T-helper 2 cell (primary cell): ENCODE data around the gene ASPSCR1.
A peak's percentile ranks its signal among the peaks of the same experiment; 100 is the strongest.

Experiments used
- DNase-seq, 5 experiments: peaks; one replicate each; pipeline versions ENCODE4 v3.0.0 to v3.0.0-alpha.2; 2012 to 2022

Gene ASPSCR1

GRCh38 chr17:81999976-82000802 is 22.8 kb downstream of the ASPSCR1 start:
- no peak for DNase-seq

GRCh38 chr17:82000803-82001570 is 23.6 kb downstream of the ASPSCR1 start:
- DNase-seq = no peak

GRCh38 chr17:82001571-82002056 is 24.2 kb downstream of the ASPSCR1 start:
- no peak for DNase-seq

DNA sequence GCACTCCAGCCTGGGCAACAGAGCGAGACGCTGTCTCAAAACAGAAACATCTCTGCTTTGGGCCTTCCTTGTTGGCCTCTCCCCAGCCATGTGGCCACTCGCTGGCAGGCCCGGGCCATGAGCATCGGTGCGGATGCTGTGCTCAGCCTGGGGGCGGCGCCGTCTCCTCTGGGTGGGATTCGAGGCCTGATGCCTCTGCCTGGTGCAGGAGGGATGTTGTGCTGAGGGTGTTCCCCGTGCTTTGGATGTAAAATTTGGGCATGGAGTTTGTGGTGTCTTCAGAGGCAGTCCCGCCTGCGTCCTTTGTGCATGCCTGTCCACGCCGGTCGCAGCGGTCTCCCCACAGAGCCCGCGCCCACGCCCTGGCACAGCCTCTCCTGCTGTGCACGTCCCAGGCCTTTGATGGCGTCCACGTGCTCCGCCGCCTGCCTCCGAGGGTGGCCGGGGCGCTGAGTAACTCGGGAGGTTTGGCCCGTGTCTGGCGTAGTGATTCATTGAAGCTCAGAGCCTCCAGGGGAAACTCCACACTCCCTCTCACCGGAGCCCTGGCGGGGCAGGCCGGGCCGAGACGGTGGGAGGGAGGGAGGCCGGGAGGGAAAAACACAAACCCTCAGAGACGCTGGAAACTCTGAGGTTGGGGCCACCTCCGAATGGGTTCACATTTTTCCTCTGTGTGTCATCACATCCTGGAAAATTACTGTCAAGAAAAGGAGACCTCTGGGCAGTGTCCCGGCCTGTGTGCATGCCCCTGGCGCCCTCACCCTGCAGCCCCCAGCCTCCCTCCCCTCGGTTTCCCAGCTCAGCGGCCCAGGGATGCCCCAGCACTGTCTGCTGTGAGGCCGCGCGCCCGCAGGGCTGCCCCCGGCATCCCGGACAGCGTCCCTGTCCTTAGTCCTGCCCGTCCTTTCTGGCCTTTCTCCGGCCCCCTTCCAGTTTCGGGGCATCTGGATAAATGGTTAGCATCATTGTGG is 26.3 kb downstream of the ASPSCR1 start:
- DNase-seq = peak in 1 of 5 experiments; percentile 28

DNA sequence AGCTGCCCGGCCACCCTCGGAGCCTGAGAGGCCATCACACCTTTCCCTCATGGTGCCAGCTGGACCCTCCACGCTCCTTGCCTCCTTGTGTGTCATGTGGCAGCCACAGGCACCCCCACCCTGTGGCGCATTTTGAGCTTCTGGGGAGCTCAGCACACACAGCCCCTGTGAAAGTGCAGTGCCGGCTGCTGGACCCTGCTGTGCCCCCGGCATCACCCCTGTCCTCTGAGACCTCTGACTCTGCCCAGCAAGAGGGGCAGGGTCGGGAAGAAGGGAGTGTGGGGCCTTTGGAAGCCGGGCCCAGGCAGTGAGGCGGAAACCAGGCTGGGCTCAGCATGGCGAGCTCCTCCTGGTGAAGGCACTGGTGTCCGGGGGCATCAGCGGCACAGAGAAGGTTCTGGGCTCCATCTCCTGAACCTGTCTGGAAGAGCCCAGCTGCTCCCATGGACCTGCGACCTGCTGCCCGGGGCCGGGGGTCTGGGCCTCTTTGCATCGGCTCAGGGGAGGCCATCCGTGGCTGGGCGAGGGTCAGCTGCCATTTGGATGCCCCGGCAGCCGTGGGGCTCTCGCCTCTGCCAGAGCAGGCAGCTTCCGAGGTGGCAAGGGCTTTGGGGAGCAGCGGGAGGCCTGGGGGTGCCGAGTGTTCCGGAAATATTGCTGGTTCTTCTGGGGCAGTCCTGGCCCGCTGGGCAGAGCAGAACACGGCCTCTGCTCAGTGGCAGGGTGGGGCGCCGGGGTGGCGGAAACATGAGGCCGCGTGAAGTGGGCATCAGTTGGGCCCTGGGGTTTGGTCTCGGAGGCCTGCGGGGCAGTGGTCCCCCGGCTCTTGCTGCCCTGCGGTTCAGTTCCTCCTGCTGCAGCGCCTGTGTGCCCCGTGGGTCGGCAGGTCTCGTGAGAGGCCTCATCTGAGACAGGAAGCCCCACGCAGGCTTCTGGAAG is 27.4 kb downstream of the ASPSCR1 start:
- no peak for DNase-seq

DNA sequence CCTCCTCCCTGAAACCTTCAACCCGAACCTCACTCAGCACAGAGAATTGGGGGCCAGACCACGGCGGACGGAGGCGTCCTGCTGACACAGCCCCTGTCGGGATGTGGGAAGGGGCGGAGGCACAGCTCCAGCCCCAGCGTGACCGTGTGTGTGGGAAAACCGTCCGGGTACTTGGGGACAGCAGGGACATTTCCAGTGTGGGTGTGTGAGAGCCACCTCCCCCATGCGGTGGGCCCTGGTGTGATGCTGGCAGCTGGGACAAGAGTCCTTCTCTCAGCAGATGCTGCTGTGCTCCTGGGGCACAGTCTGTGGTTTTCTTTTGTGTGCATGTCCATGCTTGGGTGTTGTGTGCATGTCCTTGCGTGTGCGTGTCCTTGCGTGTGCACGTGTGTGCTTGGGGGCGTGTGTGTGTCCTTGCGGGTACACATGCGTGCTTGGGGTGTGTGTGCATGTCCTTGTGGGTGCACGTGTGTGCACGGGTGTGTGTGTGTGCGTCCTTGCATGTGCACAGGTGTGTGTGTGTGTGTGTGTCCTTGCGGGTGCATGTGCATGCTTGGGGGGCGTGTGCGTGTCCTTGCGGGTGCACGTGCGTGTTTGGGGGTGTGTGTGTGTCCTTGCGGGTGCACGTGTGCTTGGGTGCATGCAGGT is 28.4 kb downstream of the ASPSCR1 start:
- no peak for DNase-seq

GRCh38 chr17:82006468-82007227 is 29.2 kb downstream of the ASPSCR1 start:
- no peak for DNase-seq

GRCh38 chr17:82007228-82007494 is 29.7 kb downstream of the ASPSCR1 start:
- DNase-seq = no peak

GRCh38 chr17:82007495-82008257 is 30.2 kb downstream of the ASPSCR1 start:
- DNase-seq = no peak

DNA sequence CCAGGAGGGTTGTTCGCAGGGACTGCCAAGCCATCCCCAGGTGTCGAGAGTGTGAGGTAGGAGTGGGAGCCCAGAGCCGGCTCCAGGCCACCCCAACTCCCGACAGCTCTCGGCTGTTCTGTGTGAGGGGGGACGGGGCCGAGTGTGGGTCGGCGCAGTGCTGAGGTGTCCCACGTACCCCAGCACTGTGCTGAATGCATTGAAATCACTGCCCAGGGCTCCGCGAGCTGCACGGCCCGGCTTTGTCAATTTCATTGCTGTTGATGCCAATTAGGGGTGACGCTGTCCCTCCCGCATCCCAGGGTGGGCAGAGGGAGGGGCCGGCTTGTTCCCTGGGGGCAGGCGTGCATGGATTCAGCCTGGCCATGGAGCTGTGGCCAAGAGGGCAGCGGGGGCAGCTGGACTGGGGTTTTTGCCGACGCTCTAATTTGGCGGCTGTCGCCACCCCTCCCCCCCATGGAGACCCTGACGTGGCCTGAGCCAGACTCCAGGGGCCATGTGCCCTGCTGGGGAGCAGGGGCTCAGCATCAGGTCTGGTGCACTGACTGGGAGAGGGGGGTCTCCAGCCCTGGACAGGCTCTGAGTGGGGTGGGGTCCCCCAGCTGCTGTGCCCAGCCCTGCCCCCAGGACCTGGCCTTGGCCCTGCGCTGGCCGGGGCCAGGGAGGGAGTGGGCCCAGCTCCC is 31.0 kb downstream of the ASPSCR1 start:
- no peak for DNase-seq

DNA sequence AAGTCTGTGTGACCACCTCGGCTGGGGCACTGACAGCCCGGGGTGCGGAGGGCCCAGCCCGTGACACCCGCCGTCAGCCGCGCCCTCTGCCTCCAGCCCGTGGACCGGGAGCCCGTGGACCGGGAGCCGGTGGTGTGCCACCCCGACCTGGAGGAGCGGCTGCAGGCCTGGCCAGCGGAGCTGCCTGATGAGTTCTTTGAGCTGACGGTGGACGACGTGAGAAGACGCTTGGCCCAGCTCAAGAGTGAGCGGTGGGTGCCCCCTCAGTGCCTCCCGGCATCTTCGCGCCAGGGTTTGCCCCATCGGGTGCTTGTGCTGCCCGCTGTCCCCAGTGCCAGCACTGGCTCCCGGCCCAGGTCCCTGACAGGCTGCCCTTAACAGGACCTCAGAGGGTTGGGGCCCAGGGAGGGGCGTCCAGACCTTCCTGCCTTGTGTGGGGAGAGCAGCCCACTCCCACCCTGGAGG is 31.5 kb downstream of the ASPSCR1 start:
- no peak for DNase-seq

DNA sequence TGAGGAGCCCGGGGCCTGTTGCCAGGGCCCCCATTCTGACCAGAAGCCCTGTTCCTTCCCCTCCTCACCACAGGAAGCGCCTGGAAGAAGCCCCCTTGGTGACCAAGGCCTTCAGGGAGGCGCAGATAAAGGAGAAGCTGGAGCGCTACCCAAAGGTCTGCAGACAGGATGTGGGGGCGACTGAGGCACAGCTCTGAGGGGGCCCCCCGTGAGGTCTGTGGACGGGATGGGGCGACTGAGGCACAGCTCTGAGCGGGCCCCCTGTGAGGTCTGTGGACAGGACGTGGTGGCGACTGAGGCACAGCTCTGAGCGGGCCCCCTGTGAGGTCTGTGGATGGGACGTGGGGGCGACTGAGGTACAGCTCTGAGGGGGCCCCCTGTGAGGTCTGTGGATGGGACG is 32.0 kb downstream of the ASPSCR1 start:
- DNase-seq = no peak

DNA sequence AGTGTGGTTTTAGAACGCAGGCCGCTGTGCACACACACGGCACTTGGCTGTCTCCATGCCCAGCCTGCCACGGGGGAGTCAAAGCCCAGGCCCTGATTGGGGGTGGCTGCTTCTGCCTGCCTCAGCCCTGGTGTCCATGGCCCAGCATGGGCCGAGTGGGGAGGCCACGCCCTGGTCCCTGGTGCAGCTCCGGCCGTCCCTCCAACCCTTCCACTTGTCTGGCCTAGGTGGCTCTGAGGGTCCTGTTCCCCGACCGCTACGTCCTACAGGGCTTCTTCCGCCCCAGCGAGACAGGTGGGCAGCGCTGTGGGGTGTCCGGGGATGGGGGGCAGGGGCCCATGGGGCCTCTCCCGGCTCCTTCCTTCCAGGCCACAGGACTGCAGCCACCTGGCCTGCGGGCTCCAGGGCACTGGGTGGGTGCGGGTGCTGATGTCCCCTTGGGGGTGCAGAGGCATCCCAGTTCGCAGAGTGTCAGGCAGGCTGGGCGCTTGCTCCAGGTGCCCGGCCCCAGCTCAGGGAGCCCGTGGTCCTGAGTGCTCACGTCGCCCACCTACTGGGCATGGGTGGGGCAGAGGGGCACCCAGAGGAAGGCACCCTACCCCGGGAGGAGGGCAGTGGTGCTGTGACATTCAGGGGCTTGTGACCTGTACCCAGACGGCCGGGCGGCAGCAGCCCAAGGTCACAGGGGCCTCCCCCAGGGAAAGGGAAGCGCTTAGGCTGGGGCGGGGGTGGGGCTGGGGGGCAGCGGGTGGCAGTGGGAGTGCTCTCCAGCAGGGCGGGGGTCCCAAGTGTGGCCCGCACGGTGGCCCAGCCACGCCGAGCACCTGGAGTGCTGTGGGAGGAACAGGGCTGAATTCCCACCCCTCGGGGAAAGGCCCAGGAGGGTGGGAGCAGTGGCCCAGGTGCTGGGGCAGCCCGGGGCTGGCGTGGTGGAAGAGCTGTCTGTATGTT is 33.4 kb downstream of the ASPSCR1 start:
- no peak for DNase-seq

DNA sequence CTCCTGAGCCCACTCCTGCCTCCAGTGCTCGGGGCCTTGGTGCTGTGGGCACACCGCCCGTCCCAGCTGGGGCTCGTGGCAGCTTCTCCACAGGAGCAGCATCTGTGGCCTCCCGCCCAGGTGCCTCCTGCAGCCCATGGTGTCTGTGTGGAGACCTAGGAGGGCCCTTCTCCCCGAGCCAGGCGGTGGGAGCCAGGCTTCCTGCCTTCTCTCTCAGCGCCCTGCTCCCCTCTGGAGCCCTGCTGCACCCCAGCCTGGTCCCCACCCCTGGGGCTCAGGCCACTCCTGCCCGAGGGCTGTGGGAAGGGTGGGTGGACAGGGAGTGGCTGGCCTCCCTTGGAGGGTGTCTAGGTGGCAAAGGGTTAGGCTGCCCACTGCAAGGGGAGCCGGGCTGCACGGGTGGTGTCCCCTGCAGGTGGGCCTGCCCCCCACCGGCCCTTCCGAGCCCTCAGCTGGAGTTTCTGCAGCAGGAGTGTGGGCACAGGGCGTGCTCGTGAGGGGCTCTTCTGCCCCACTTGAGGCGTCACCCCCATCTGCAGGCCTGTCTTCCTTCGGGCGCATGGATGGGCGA is 34.3 kb downstream of the ASPSCR1 start:
- no peak for DNase-seq

DNA sequence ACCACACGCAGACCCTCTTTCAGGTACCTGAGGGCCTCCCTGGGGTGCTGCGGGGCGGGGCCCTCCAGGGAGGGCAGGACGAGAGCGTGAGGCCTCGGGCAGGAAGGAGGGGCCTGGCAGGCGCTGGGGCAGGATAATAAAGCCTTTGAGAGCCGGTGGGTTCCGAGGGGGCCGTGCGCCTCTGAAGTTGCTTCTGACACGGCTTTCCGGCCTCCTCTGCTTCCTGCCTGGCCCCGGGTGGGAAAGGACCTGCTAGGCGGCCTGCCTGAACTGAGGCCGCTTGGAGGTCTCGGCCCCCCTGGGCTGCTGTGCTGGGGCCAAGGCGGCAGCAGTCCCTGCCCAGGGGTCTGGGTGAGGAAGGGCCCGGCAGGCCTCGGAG is 34.8 kb downstream of the ASPSCR1 start:
- no peak for DNase-seq

DNA sequence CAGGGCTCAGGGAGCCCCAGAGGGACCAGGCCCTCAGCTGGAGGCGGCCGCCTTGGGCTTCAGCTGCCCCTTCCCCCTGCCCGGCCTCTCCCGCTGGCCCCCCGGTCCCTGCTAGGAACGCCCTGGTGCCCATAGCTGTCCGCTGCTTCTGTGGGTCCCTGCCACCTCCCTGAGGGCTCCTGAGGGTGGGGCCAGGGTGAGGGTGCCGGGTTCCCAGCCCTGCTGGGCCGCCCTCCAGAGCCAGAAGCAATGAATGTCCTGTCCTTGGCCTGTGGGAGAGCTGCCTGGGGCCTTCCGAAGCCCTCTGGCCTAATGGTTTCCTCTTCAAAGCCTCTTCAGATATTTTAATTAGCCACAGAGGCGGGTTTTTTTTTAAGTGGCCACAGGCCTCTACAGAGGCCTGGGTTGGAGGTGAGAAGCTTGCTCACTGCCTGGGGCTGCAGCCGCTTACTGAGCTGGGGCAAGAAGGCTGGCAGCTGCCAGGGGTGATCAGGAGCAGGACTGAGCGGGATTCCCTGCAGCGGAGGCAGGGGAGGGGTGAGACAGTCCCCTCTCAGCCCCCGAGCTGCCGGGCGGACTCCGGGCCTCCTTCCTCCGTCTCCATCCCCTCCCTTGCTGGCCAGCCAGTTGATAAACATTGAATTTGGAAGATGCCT is 35.3 kb downstream of the ASPSCR1 start:
- no peak for DNase-seq

GRCh38 chr17:82013341-82013740 is 35.9 kb downstream of the ASPSCR1 start:
- DNase-seq = no peak
